Stimulated activated CD4-positive, alpha-beta T cell treated with anti-CD3 and anti-CD28 coated beads, Interleukin-12 subunit alpha, Interleukin-12 subunit beta, amount 100 ng/mL, for 4 hours (primary cell): ENCODE measurements around the gene UBXN1.
"Not testable (repeated sequence)": the region's sequence is repeated elsewhere in the genome, so short reads cannot be mapped to it uniquely, and the experiment has no call there.

ENCODE experiments used
- DNase-seq: peaks from one replicate; pipeline ENCODE4 v3.0.0-alpha.2; 2020

The UBXN1 gene

DNA sequence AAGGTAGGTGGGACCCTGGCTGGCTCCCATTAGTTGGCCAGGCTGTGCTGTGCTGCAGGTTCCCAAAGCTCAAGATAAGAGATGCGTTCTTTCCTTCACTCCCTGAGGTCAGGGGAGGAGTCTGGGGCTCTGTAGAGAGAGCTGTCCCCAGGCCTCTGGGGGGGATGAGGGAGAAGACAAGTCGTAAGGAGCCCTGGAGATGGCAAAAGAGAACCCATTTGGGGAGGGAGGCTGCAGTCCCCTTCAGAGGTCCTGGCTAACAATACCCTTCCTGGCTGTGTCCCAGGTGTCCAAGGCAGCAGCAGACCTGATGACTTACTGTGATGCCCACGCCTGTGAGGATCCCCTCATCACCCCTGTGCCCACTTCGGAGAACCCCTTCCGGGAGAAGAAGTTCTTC, 29.5 kb upstream of the UBXN1 start:
- DNase-seq = no peak

DNA sequence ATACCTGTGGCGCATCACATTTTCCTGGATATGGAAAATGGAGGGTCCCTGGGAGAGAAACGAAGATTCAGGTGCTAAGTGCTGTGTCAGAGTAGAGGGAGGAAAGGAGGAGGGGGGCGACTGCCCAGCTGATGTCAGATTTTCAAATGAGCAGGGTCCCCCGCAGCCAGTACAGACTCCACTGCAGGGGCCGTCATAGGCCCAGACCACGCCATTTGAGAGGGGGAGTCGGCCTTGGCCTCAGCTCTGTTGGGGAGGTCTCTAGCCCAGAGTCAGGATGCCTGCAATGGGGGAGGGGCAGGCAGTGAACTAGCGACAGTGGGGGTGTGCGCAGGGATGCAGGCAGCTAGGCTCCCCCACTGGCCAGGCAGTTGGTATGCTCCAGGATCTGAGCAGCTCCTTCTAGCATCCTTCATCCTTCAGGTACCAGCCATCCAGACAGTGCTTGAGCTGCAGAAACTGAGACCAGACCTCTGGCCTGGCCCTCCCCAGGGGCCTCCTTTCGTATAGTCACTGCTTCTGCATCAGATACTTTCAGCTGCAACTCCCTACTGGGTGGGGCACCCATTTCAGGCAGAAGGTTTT, 28.5 kb upstream of the UBXN1 start, which contains the start of the genes BSCL2 and GNG3:
Gene BSCL2, minus strand, starts transcription at position 148 of the 585 bp plus-strand sequence. CDS start 229 bp downstream, outside the sequence.
Gene GNG3, plus strand, starts transcription at position 400 of the 585 bp plus-strand sequence. CDS start 620 bp downstream, outside the sequence.
- no peak for DNase-seq

DNA sequence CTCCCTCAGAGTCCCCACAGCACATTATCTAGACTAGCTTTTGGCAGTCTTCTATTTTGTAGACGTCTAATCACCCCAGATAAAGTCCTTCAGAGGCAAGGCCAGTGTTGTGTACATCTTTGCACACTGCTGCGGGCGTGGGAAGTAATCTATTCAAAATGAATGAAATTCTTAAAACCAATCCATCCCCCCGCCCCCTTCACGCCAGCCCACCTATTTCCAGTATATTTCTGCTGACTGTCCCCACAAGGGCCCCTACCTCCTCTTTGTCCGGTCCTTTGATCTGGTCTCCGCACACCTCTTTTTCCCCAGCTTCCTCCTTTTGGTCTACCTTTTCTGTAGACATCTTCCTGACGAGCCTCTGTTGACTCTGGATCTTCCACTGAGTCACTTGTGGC, 28.0 kb upstream of the UBXN1 start:
- no peak for DNase-seq

DNA sequence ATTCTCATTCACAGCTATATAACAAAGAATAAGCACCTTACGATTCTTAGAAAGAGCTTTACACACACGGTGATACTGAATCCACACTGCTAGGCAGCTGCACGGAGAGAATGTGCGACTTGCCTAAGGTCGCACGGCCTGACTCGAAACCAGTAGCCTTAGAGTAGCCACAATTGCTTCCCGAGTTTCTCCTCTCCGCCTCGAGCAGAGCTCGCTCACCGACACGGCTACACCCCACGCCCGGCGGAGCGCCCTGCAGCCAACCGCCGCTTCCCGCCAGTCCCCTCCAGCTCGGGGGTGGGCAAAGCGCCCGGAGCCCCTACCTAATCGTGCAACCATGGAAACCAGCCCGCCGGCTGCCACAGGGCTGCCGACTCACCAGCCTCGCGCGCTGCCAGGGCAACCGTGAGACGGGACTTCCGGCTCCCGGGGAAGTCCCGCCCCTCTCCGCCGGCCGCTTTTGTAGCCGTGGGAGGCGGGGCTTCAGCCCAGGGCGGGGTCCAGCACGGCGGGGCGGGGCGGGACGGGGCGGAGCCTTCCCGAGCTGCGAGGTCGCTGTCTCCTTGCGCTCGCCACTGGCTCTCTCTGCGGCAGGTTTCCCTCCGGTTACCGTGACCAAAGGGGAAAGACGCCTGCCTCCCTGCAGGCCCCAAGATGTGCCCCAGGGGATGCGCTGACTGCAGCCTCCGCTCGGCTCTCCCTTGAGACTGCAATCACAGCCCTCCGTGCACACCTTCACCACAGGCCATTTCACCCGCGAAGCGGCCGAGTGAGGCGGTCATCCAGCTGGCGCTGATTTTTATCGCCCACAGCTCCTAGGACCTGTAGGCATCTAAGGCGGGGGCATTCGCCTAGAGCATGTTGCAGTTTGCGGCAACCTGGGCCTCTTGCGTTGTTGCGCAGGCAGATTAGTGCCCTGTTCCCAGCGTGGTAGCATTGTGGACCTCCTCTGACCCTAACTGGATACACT, 27.3 kb upstream of the UBXN1 start:
- peak; percentile 96 for DNase-seq

DNA sequence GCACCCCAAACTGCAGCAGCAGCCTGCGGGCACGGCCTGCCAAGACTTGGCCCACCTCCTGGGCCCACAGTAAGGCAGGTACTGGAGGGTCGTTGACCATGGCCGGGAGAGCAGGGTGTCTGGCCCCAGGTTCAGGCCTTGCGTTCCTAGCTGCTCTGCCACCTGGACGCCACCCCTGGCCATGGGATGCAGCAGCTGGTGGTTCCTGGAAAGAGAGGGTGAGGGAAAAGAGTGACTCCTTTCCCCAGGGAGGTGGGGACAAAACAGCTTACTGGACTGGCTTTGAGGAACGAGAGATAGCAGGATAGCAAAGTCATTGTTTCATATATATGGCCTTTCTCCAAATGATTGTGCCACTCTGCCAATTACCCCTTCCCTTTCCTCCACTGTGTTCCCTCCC, 26.5 kb upstream of the UBXN1 start:
- no peak for DNase-seq

DNA sequence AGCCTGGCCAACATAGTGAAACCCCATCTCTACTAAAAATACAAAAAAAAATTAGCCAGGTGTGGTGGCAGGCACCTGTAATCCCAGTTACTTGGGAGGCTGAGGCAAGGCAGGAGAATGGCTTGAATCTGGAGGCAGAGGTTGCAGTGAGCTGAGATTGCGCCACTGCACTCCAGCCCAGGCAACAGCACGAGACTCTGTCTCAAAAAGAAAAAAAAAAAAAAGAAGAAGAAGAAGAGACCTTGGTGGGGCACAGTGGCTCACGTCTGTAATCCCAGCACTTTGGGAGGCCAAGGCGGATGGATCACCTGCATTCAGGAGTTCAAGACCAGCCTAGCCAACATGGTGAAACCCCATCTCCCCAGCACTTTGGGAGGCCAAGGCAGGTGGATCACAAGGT, 25.0 kb upstream of the UBXN1 start:
- DNase-seq = not testable (repeated sequence)

DNA sequence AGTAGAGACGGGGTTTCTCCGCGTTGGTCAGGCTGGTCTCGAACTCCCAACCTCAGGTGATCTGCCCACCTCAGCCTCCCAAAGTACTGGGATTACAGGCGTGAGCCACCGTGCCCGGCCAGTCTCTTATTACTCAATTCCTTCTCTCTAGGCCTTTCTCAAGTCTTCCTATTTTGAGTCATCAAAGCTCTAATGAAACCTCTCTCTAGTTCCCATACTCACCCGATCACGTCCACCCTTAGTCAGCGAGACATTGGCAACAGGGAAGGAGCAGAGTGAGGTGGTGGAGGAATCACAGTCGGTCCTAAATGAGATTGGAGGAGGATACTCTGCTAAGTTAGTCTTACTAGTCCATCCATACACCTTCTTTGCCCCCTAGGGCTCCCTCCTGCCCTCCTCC, 23.4 kb upstream of the UBXN1 start:
- DNase-seq = no peak

DNA sequence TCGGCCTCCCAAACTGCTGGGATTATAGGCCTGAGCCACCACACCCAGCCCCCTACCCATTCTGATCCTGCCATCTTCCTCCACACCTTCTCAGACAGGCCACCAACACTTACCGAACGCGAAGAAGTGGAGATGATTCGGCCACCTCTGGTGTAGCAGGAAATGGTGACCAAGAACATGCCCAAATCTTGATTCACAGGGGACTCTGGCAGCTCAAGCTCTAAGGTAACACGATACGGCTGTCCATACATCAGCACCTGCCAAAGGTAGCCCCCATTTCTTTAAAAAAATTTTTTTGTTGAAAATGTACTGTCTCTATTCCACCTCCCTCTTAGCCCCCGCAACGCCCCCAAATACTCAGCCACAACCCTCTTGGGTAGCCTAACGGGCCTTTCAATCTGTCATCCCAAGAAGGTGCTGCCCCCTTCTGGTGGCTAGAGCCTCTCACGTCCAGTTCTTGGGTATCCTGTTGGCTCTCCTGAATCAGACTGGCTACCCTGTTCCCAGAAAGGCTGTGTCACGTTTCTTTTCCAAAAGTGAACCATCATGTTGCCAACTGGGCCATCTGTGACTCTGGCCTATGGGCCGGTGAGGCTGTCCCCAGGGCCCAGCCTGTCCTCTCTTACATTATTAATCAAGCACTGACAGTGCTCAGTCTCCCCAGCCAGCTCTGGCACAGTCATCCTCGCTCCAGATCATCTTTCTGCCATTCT, 15.7 kb upstream of the UBXN1 start:
- DNase-seq = peak; percentile 67

DNA sequence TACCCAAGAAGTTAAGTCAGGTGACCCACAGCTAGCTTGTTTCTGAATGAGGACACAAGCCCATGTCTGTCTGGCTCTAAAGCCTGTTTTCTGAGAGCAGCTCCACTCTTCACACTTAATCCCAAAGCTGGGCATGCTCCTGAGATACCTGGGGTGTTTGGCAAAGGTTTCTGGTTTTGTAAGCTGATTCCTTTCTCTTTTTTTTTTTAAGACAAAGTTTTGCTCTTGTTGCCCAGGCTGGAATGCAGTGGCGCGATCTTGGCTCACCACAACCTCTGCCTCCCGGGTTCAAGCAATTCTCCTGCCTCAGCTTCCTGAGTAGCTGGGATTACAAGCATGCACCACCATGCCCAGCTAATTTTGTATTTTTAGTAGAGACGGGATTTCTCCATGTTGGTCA, 14.8 kb upstream of the UBXN1 start:
- DNase-seq = not testable (repeated sequence)

DNA sequence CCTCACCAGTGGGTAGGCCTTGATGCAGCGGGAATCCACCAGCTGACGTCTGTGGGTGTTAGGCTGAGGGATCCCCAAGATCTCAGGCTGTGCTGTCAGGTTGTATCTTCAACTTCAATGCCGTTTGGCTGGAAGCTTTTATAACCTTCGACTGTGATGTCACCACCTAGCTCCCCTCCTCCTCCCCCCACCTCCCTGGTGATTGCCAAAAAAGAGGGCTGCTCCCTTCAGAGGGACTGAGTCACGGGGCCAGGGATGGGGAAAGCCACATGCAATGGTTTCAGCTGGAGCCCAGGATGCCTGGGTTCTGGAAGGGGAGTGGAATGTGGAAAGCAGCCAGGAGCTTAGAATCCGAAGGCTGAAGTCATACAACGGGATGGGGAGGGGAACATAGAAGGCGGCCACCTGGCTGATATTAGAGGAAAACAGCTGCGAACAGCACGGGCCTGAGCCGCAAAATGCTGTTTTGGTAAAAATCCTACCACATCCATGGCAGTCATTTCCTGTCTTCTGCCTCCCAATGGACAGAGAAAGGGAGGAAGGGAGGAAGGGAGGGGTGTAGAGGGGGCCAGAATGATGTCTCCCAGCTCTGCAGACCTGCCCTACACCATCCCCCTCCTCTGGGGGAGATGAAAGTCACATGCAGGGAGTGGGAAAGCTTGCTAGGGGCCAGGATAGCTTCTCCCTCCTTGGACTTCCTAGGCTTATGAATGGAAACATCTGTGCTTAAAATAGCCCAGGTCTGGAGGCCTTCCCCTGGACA, 10.7 kb upstream of the UBXN1 start, which contains the start of gene LRRN4CL:
Gene LRRN4CL, minus strand, starts transcription at position 110 of the 763 bp plus-strand sequence. CDS start 1,022 bp downstream, outside the sequence.
- DNase-seq = no peak

DNA sequence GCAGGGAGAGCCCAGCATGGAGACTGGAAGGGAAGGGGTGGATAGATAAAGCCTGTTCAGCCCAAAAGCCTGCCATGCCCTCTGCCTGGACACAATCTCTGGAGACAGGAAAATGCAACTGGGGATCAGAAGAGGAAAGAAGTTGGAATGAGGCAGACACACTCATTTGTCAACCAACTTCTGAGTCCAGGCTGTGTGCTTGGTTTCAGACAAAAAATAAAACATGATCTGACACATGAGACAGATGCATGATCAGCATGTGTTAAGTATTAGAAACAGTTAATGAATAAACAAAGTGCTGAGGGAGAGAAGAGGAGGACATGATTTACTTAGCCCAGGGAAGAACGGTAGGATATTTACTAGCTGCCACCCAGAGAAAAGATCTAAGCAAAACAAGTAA, 9.6 kb upstream of the UBXN1 start:
- no peak for DNase-seq

DNA sequence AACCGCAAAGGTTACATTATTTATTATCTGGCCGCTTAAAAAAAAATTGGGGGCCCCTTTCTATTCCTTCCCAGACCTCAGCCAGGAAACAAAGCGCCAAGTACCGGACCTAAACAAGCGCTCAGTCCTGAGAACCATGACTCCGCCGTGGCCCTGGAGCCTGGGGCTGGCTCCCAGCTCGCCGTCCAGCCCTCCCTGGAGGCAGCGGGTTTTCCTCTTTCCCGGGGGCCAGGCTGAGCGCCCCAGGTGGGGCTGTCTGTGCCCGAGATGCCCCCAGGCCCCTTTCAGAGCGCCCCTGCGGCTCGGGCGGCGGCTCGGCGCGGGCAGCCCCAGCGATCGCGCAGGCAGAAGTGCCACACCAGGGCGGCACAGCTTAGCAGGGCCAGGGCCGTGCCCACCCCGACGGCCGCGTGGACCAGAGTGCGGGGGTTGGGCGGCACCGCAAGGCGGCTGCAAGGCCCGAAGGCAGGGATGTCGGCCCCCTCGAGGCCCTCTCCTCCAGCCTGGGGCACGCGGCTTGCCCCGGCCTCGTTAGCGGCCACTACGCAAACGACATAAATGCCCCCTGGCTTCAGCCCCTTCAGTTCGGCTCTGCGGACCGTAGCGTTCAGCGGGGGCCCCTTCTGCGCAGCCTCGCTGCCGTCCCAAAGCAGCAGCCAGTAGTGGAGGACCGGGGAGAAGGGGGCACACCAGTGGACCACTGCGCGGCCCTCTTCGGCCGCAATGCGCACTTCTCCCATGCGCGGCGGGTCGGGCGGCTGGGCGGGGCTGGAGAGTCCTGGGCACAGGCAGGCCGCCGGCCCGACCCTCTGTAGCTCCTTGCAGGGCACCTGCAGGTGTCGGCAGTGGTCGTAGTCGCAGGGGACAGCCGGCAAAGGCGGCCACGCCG, 8.9 kb upstream of the UBXN1 start:
- no peak for DNase-seq

DNA sequence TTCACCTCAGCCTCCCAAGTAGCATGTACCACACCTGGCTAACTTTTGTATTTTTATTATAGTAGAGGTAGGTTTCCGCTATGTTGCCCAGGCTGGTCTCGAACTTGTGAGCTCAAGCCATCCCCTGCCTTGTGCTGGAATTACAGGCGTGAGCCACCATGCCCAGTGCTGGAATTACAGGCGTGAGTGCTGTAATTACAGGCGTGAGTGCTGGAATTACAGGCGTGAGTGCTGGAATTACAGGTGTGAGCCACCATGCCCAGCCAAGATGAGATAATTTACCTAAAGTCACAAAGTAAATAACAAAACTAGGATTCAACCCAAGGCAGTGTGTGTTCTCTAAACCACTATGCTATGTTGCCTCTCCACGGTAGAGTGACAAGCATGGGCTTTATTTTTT, 3.6 kb upstream of the UBXN1 start:
- no peak for DNase-seq

DNA sequence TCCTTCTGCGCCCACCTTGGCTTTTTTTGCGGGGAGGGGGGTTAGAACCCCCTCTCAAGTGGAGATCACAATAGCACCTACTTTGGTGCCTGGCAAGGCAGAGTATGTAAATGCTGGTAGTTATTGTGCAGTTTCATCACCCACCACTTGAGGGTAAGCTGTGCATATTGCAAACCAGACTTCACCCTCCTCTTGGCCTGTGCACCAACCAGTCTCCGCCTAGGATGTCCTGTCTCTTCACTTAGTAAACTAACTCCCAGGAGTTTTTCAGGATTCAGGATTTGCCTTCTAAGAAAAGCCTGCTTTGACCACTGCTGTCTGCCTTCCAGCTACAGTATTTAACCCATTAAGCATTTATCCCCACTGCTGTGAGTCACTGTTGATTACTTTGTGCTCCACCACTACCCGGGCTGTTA, 2.0 kb upstream of the UBXN1 start:
- no peak for DNase-seq

DNA sequence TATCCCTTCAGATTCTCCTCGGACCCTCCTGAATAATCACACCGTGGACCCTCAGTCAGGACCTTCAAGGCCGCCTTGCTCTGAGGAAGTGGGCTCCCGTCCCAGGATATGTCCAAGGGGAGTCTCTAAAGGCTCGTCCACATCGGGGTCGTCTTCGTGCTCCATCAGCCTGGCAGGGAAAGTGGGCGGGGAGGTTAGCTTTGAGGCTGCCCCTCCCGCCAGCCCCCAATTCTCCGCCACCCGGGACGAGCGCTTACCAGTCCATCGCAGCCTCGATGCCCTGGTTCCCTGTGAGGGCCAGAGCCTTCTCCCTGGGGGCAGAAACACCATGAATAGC, 472 bp downstream of the UBXN1 start:
- DNase-seq = no peak

DNA sequence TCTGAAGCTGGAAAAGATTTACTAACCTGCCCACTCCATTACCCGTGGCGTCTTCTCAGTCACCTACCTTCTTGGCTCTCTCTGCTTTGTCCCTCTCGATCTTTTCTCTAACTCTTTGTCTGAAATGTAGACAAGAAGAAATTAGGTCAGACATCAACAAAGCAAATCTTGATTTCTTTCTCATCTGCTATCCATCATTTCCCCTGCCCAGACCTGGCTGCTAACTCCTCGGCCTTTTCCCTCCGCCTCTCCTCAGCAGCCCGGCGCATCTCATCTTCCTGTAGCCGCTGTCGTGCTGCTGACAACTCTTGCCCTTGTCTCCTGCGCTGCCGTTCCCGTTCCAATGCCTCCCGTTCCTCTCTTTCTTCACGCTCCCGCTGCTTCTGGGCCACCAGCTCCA, 1.2 kb downstream of the UBXN1 start:
- no peak for DNase-seq

DNA sequence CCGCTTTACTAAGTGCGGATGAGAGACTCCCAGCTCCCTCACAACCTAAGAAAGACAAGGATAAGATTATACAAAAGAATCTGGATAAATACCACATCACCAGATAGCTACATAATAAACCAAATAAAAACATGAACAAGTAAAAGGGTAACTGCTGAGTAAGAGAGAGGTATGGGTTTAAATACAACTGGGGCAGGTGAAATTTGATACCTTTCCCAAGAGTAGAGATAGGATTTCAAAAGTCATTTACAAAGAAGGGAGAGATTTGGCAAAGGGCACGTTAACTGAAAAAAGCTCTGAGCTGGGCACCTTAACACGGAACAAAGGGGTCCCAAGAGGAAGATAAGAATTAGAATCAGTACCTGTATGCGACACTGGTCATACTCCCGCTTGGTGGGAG, 1.7 kb downstream of the UBXN1 start:
- DNase-seq = no peak

DNA sequence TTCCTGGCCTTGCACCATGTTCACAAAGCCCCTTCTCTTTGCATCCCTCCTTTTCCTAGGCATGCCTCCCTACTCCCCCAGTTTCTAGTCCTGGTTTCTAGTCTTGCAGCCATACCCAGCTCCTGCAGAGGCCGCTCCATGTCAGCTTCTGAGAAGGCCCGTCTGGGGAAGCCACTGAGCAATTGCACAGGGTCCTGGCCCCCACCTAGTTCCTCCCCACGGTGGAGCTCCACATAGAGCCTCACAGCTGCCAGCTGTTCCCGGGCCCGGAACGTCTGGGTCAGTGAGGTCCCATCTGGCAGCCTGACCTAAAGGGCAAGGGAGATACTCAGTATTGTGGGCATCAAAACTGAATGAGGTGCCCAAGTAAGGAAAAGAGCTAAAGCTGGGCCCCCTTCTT, 2.2 kb downstream of the UBXN1 start:
- no peak for DNase-seq

DNA sequence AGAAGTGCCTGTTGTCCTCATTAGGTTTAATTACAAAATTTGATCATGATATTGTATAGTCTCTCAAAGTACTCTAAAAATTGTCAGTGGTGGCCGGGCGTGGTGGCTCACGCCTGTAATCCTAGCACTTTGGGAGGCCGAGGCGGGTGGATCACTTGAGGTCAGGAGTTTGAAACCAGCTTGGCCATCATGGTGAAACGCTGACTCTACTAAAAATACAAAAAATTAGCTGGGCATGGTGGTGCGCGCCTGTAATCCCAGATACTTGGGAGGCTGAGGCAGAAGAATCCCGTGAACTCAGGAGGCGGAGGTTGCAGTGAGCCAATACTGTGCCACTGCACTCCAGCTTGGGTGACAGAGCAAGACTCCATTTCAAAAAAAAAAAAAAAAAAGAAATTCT, 3.5 kb downstream of the UBXN1 start:
- not testable (repeated sequence) for DNase-seq

DNA sequence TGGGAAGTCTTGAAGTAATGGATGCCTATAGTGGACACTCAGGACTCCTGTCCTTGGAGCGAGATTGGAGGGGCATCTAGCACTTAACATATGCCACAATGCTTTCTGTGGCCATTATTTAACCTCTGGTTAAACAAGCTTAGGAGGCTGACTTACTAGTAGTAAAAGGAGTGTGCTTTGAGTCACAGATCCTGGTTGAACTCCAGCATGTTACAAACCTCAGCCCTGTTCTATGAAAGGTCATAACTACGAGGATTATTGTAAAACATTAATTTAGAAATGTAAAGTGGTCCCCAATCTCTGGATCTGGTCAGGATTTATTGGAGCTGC, 5.7 kb downstream of the UBXN1 start:
- no peak for DNase-seq

DNA sequence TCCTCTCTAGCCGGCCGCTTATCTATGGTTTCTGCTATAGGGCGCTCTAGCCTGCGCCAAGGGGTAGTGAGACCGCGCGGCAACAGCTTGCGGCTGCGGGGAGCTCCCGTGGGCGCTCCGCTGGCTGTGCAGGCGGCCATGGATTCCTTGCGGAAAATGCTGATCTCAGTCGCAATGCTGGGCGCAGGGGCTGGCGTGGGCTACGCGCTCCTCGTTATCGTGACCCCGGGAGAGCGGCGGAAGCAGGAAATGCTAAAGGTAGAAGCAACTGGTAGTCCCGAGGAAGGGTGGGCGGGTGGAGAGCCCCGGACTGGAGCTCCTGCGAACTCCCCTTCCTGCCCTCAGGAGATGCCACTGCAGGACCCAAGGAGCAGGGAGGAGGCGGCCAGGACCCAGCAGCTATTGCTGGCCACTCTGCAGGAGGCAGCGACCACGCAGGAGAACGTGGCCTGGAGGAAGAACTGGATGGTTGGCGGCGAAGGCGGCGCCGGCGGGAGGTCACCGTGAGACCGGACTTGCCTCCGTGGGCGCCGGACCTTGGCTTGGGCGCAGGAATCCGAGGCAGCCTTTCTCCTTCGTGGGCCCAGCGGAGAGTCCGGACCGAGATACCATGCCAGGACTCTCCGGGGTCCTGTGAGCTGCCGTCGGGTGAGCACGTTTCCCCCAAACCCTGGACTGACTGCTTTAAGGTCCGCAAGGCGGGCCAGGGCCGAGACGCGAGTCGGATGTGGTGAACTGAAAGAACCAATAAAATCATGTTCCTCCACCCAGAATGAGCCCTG, 7.1 kb downstream of the UBXN1 start, which contains the start of the genes LBHD1 and UQCC3:
Gene LBHD1, minus strand, starts transcription at position 660 of the 782 bp plus-strand sequence. CDS start 2,236 bp downstream, outside the sequence.
Gene UQCC3, plus strand, starts transcription at position 66 of the 782 bp plus-strand sequence. Its CDS starts 73 bp downstream, at position 139.
- peak; percentile 72 for DNase-seq
